Measurements from ENCODE around the gene SCTR. TPM values are rescaled to one million over a fixed set of nuclear protein-coding genes. Genes with fewer than 3 reads are reported as not detected.
A peak's percentile ranks its signal among the peaks of the same experiment; 100 is the strongest.

The SCTR gene
- total and polyA plus RNA-seq, 12 donors = 0.33 to 8.3 (median 0.46) TPM; not detected in 5

- H3K9me3 ChIP-seq (replicated peaks in 1 of 3) = no peaks in the 10 kb centered on the region
- H3K36me3 ChIP-seq (replicated peaks in 1 of 2) = no peaks in the 10 kb centered on the region
- peak in 2 of 7 donors; percentile 12 to 41 for DNase-seq
- H3K27me3 ChIP-seq = no peaks in the 10 kb centered on the region
- 86 to 94% (median 91%) methylated on average over 11 to 17 of the region's 17 CpGs for WGBS, 4 donors
- intact Hi-C loops (cut with DNase I) = no loop called here
- no peak for TF ChIP-seq CTCF (IDR thresholded peaks at IDR 0.05)
- no peak for TF ChIP-seq POLR2A (IDR thresholded peaks at IDR 0.05)
- H3K27ac ChIP-seq = no peak overlapping the region
- H3K4me3 ChIP-seq = no peak overlapping the region
- H3K4me1 ChIP-seq (replicated peaks in 1 of 2) = peaks cover 0 to 3% of the 10 kb centered on the region in 2 donors
Observed at GRCh38 chr2:119474371-119475224, 49.7 kb downstream of the SCTR start.

- WGBS, 4 donors = 89 to 98% (median 91%) methylated on average over 11 to 16 of the region's 16 CpGs
Observed at GRCh38 chr2:119473621-119474370, 50.5 kb downstream of the SCTR start.

GRCh38 chr2:119472749-119473148, 51.5 kb downstream of the SCTR start:
- 83 to 90% (median 85%) methylated on average over 8 of the region's 8 CpGs for WGBS, 4 donors
- TF ChIP-seq POLR2A (IDR thresholded peaks at IDR 0.05) (no peak), CTCF (IDR thresholded peaks at IDR 0.05) (no peak)
- H3K4me3 ChIP-seq = no peak overlapping the region
- no peak for DNase-seq
- H3K4me1 ChIP-seq (replicated peaks in 1 of 2) = peaks cover 0 to 10% of the 10 kb centered on the region in 2 donors
- intact Hi-C loops (cut with DNase I) = no loop called here
- no peak overlapping the region for H3K27ac ChIP-seq
- no peaks in the 10 kb centered on the region for H3K27me3 ChIP-seq
- no peaks in the 10 kb centered on the region for H3K36me3 ChIP-seq (replicated peaks in 1 of 2)
- no peaks in the 10 kb centered on the region for H3K9me3 ChIP-seq (replicated peaks in 1 of 3)

More at GRCh38 chr2:119473621-119474370, 50.5 kb downstream of the SCTR start:
- intact Hi-C loops (cut with DNase I) = no loop called here
- Histone ChIP-seq H3K4me3 (no peak overlapping the region), H3K27me3 (no peaks in the 10 kb centered on the region), H3K36me3 (replicated peaks in 1 of 2) (no peaks in the 10 kb centered on the region), H3K4me1 (replicated peaks in 1 of 2) (peaks cover 0 to 3% of the 10 kb centered on the region in 2 donors), H3K9me3 (replicated peaks in 1 of 3) (no peaks in the 10 kb centered on the region), H3K27ac (no peak overlapping the region)
- TF ChIP-seq CTCF (IDR thresholded peaks at IDR 0.05) (no peak), POLR2A (IDR thresholded peaks at IDR 0.05) (no peak)
- DNase-seq = peak in 1 of 7 donors; percentile 13

- Histone ChIP-seq H3K4me3 (no peak overlapping the region), H3K36me3 (replicated peaks in 1 of 2) (no peaks in the 10 kb centered on the region), H3K27me3 (no peaks in the 10 kb centered on the region), H3K27ac (no peak overlapping the region), H3K9me3 (replicated peaks in 1 of 3) (no peaks in the 10 kb centered on the region), H3K4me1 (replicated peaks in 1 of 2) (peaks cover 0 to 7% of the 10 kb centered on the region in 2 donors)
- no peak for DNase-seq
- intact Hi-C loops (cut with DNase I) = no loop called here
- WGBS, 4 donors = 37 to 86% (median 56%) methylated on average over 2 of the region's 2 CpGs
- no peak for TF ChIP-seq CTCF (IDR thresholded peaks at IDR 0.05)
- no peak for TF ChIP-seq POLR2A (IDR thresholded peaks at IDR 0.05)
Observed at GRCh38 chr2:119469661-119470297, 54.5 kb downstream of the SCTR start.

All from adrenal gland (tissue), 12 donors.